ENCODE data around the gene GTPBP4. TPM values are rescaled to one million over a fixed set of nuclear protein-coding genes. Genes with fewer than 3 reads are reported as not detected.

Gene GTPBP4
- polyA plus RNA-seq, 2 of the 4 experiments (the other 2 are of a cell fraction), result 67.8 to 104 TPM

- DNase-seq (ENCODE audit: low read depth in 1 of 2, low spot score in 1 of 2), result no peak
- Histone ChIP-seq H3K9me3 (no peaks in the 10 kb centered on the region), H3K27ac (no peak overlapping the region), H3K4me1 (peaks cover 24% of the 10 kb centered on the region), H3K4me2 (no peak overlapping the region; the same call in 2 of the 3 replicates), H3K4me3 (no peak overlapping the region)
- FAIRE-seq, result no peak
- 85% methylated on average over 15 of the region's 15 CpGs for WGBS (ENCODE audit: missing lambda C conversion rate)
- POLR2A ChIA-PET, result no interaction called here
- ATAC-seq, result no peak
- CTCF ChIA-PET, result no interaction called here
- TF ChIP-seq EP300 (IDR thresholded peaks at IDR 0.05), result no peak
- TF ChIP-seq SMC3 (IDR thresholded peaks at IDR 0.05), result no peak
- TF ChIP-seq ZFP36 (IDR thresholded peaks at IDR 0.05; ENCODE audit: borderline replicate concordance, partially characterized antibody), result no peak
- TF ChIP-seq CBX8 (IDR thresholded peaks at IDR 0.05), result no peak
- TF ChIP-seq FOSB (CRISPR knock-in tag; IDR thresholded peaks at IDR 0.05), result no peak
- TF ChIP-seq NPAS2 (CRISPR knock-in tag; IDR thresholded peaks at IDR 0.05; ENCODE audit: borderline replicate concordance), result no peak
- TF ChIP-seq CEBPB (IDR thresholded peaks at IDR 0.05), result peak in 1 of 2 experiments; percentile 51; a peak in 2 of 4 replicates
- TF ChIP-seq EHMT2 (IDR thresholded peaks at IDR 0.05; ENCODE audit: low read depth), result no peak
These were observed 18.6 kb upstream of the GTPBP4 start for GRCh38 chr10:969473-970150.

- no peak for DNase-seq (ENCODE audit: low read depth in 1 of 2, low spot score in 1 of 2)
- 25% methylated on average over 14 of the region's 14 CpGs for WGBS (ENCODE audit: missing lambda C conversion rate)
- POLR2A ChIA-PET, result interaction anchor here (1.5 kb wide), 1 partner anchor 17 kb away, joined by 3 read pairs; the partner anchor contains the start of gene GTPBP4
- CTCF ChIA-PET, result interaction anchor here (1.2 to 1.3 kb wide), 2 partner anchors 16 to 46 kb away, joined by 3 read pairs; no protein-coding TSS in a partner anchor
- no peak overlapping the region for H3K4me3 ChIP-seq
- peak overlapping the region; percentile 62 for H3K4me2 ChIP-seq
- H3K9me3 ChIP-seq, result no peaks in the 10 kb centered on the region
- H3K27ac ChIP-seq, result 0 out of 6 replicates have a peak overlapping the region, but pooled peaks of 1 of the 2 experiments have one; percentile 40
- FAIRE-seq, result no peak
- ATAC-seq, result peak in 1 of 2 experiments; percentile 49; a peak in 3 of 6 replicates
- peaks cover 24% of the 10 kb centered on the region for H3K4me1 ChIP-seq
- TF ChIP-seq MAFK (IDR thresholded peaks at IDR 0.05; ENCODE audit: partially characterized antibody) (no peak), ZSCAN20 (CRISPR knock-in tag; IDR thresholded peaks at IDR 0.05) (no peak), KDM5A (IDR thresholded peaks at IDR 0.05) (no peak), SREBF2 (IDR thresholded peaks at IDR 0.05) (no peak), MAZ (IDR thresholded peaks at IDR 0.05; ENCODE audit: borderline replicate concordance, low read depth, low read length) (no peak), HOXB13 (CRISPR knock-in tag; IDR thresholded peaks at IDR 0.05; ENCODE audit: low read depth) (no peak), RFX5 (IDR thresholded peaks at IDR 0.05) (no peak), CBX8 (IDR thresholded peaks at IDR 0.05) (no peak), HDAC2 (IDR thresholded peaks at IDR 0.05) (no peak), CTCF (IDR thresholded peaks at IDR 0.05) (no peak), HOXA7 (CRISPR knock-in tag; IDR thresholded peaks at IDR 0.05) (no peak), USF2 (IDR thresholded peaks at IDR 0.05) (no peak), NFE2L2 (conservative IDR thresholded peaks at IDR 0.05; ENCODE audit: low read length) (no peak), POLR2AphosphoS2 (conservative IDR thresholded peaks at IDR 0.05; ENCODE audit: low read length) (no peak), EHF (CRISPR knock-in tag; IDR thresholded peaks at IDR 0.05) (no peak), PHF8 (IDR thresholded peaks at IDR 0.05; ENCODE audit: borderline replicate concordance, low read depth) (no peak), NPAS2 (CRISPR knock-in tag; IDR thresholded peaks at IDR 0.05; ENCODE audit: borderline replicate concordance) (no peak), MAX (IDR thresholded peaks at IDR 0.05) (no peak)
- TF ChIP-seq, protein P1, sequence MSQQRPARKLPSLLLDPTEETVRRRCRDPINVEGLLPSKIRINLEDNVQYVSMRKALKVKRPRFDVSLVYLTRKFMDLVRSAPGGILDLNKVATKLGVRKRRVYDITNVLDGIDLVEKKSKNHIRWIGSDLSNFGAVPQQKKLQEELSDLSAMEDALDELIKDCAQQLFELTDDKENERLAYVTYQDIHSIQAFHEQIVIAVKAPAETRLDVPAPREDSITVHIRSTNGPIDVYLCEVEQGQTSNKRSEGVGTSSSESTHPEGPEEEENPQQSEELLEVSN (IDR thresholded peaks at IDR 0.05; ENCODE audit: borderline replicate concordance, low read depth), result no peak
These were observed 17.7 kb upstream of the GTPBP4 start for GRCh38 chr10:970311-971149.
